ENCODE measurements around the gene RNF186.

The RNF186 gene

GRCh38 chr1:19831441-19831840 is 16.4 kb upstream of the RNF186 start:
- no peak for TF ChIP-seq CTCF (IDR thresholded peaks at IDR 0.05; ENCODE audit: insufficient read depth, low read length, missing control alignments)
- ChIA-PET POLR2A (no interaction called here), CTCF (no interaction called here)
- no peak for DNase-seq (ENCODE audit: low read depth, low spot score)
- no peak overlapping the region for H3K4me3 ChIP-seq (ENCODE audit: low read depth, low read length)

- TF ChIP-seq CTCF (IDR thresholded peaks at IDR 0.05; ENCODE audit: insufficient read depth, low read length, missing control alignments), result no peak
- ChIA-PET POLR2A (no interaction called here), CTCF (interaction anchor here (0.8 kb wide), 1 partner anchor 17 kb away, joined by 3 read pairs; no protein-coding TSS in a partner anchor)
- H3K4me3 ChIP-seq (ENCODE audit: low read depth, low read length), result no peak overlapping the region
- no peak for DNase-seq (ENCODE audit: low read depth, low spot score)
Observed at GRCh38 chr1:19828546-19828945, 13.5 kb upstream of the RNF186 start.

GRCh38 chr1:19825298-19825697 is 10.2 kb upstream of the RNF186 start:
- ChIA-PET CTCF (interaction anchor here (0.9 to 1.4 kb wide), 2 partner anchors 14 kb away, joined by 3 to 5 read pairs; no protein-coding TSS in a partner anchor), POLR2A (no interaction called here)
- no peak for TF ChIP-seq CTCF (IDR thresholded peaks at IDR 0.05; ENCODE audit: insufficient read depth, low read length, missing control alignments)
- H3K4me3 ChIP-seq (ENCODE audit: low read depth, low read length), result no peak overlapping the region
- no peak for DNase-seq (ENCODE audit: low read depth, low spot score)

- H3K4me3 ChIP-seq (ENCODE audit: low read depth, low read length), result no peak overlapping the region
- no peak for TF ChIP-seq CTCF (IDR thresholded peaks at IDR 0.05; ENCODE audit: insufficient read depth, low read length, missing control alignments)
- ChIA-PET POLR2A (no interaction called here), CTCF (interaction anchor here (1.4 to 2.1 kb wide), 3 partner anchors 11 to 17 kb away, joined by 5 to 7 read pairs (median 6); no protein-coding TSS in a partner anchor)
- no peak for DNase-seq (ENCODE audit: low read depth, low spot score)
Observed at GRCh38 chr1:19824541-19824940, 9.5 kb upstream of the RNF186 start.

- no peak overlapping the region for H3K4me3 ChIP-seq (ENCODE audit: low read depth, low read length)
- POLR2A ChIA-PET, result no interaction called here
Observed at GRCh38 chr1:19824036-19824435, 9.0 kb upstream of the RNF186 start.

GRCh38 chr1:19819701-19820100 is 4.6 kb upstream of the RNF186 start:
- ChIA-PET CTCF (interaction anchor here (0.7 to 1.6 kb wide), 2 partner anchors 10 to 104 kb away, joined by 3 read pairs; no protein-coding TSS in a partner anchor), POLR2A (no interaction called here)
- no peak overlapping the region for H3K4me3 ChIP-seq (ENCODE audit: low read depth, low read length)
- no peak for TF ChIP-seq CTCF (IDR thresholded peaks at IDR 0.05; ENCODE audit: insufficient read depth, low read length, missing control alignments)
- DNase-seq (ENCODE audit: low read depth, low spot score), result no peak

More at GRCh38 chr1:19824036-19824435, 9.0 kb upstream of the RNF186 start:
- no peak for TF ChIP-seq CTCF (IDR thresholded peaks at IDR 0.05; ENCODE audit: insufficient read depth, low read length, missing control alignments)
- CTCF ChIA-PET, result interaction anchor here (1.4 to 2.1 kb wide), 3 partner anchors 10 to 17 kb away, joined by 5 to 7 read pairs (median 6); no protein-coding TSS in a partner anchor
- no peak for DNase-seq (ENCODE audit: low read depth, low spot score)

All from AG04449 (cell line).